A673 (cell line): Measurements from ENCODE around the gene MYL1. TPM values are rescaled to one million over a fixed set of nuclear protein-coding genes. Genes with fewer than 3 reads are reported as not detected.

Source experiments
- BruUV-seq: library from RNA; stranded (reverse); fragments of 400-500 nt; replicated peaks from 2 replicates; lab custom pipeline; 2021; lab: Mats Ljungman, UMichigan
- CTCF ChIA-PET: fragments of 300-600 bp; sonication (Branson Sonifier 250); formaldehyde crosslinking; loops from one replicate; lab custom pipeline; 2022; ENCODE audit warnings: antibody characterized with exemption; lab: Charles Lee
- POLR2A ChIA-PET: fragments of 300-600 bp; sonication (Branson Sonifier 250); formaldehyde crosslinking; loops from one replicate; lab custom pipeline; 2022; ENCODE audit warnings: antibody characterized with exemption; ENCODE audit not compliant: low non-redundant PET; lab: Charles Lee
- DNase-seq: peaks from one replicate; pipeline ENCODE4 v3.0.0-alpha.2; 2015; ENCODE audit warnings: low spot score
- H3K27ac ChIP-seq: fragments of 200-600 bp; sonication (generic); 2 replicates; pipeline ENCODE4 v1.5.1; 2016; ENCODE audit warnings: mixed run types, low read depth, mild to moderate bottlenecking, mixed read lengths, antibody characterized with exemption, low read length; ENCODE audit not compliant: poor library complexity, severe bottlenecking
- H3K27me3 ChIP-seq: fragments of 200-600 bp; sonication (generic); replicated peaks from 2 replicates; pipeline ENCODE4 v1.6.1; 2017; ENCODE audit warnings: mixed run types, low read depth, mild to moderate bottlenecking, mixed read lengths, antibody characterized with exemption, low read length; ENCODE audit not compliant: insufficient read depth, poor library complexity
- H3K36me3 ChIP-seq: fragments of 200-600 bp; sonication (generic); 2 replicates; pipeline ENCODE4 v1.6.1; 2016; ENCODE audit warnings: mixed run types, mild to moderate bottlenecking, mixed read lengths, antibody characterized with exemption, low read length; ENCODE audit not compliant: insufficient read depth, poor library complexity, severe bottlenecking
- H3K4me1 ChIP-seq: fragments of 200-600 bp; sonication (generic); 2 replicates; pipeline ENCODE4 v1.6.1; 2017; ENCODE audit warnings: mixed run types, mild to moderate bottlenecking, mixed read lengths, antibody characterized with exemption, low read length; ENCODE audit not compliant: insufficient read depth, poor library complexity, severe bottlenecking
- H3K4me3 ChIP-seq: fragments of 200-600 bp; sonication (generic); 2 replicates; pipeline ENCODE4 v1.5.1; 2016; ENCODE audit warnings: low read depth, mixed run types, mild to moderate bottlenecking, mixed read lengths, low read length; ENCODE audit not compliant: poor library complexity, severe bottlenecking
- H3K9me3 ChIP-seq: fragments of 200-600 bp; sonication (generic); 2 replicates; pipeline ENCODE4 v1.6.1; 2016; ENCODE audit warnings: mixed run types, low read depth, mild to moderate bottlenecking, mixed read lengths, antibody characterized with exemption, low read length; ENCODE audit not compliant: poor library complexity, severe bottlenecking
- EZH2 ChIP-seq: fragments of 200-600 bp; sonication (generic); IDR thresholded peaks from 2 replicates; pipeline ENCODE4 v1.6.1; 2017; ENCODE audit warnings: borderline replicate concordance, low read depth, mild to moderate bottlenecking, mixed read lengths, antibody characterized with exemption, low read length; ENCODE audit not compliant: poor library complexity, severe bottlenecking
- intact Hi-C: fragments of 100-400 bp; cut with micrococcal nuclease; formaldehyde crosslinking; loops from one replicate; pipeline ENCODE4 v1.10.0; 2022; ENCODE audit not compliant: unreplicated experiment
- total RNA-seq: library from RNA; stranded (reverse); gene quantifications from 2 replicates; pipeline ENCODE4 v1.2.3, GENCODE V29; 2021
- TF ChIP-seq, protein P1 (sequence below): fragments of 300-800, 200-600 bp; sonication (generic); conservative IDR thresholded peaks from 2 replicates; pipeline ENCODE4 v1.5.1; 2017; ENCODE audit warnings: low read depth, mild to moderate bottlenecking, antibody characterized with exemption, low read length, moderate library complexity, mixed read lengths

Gene MYL1
- total RNA-seq, 1 experiment from 2014 or later: not detected

DNA sequence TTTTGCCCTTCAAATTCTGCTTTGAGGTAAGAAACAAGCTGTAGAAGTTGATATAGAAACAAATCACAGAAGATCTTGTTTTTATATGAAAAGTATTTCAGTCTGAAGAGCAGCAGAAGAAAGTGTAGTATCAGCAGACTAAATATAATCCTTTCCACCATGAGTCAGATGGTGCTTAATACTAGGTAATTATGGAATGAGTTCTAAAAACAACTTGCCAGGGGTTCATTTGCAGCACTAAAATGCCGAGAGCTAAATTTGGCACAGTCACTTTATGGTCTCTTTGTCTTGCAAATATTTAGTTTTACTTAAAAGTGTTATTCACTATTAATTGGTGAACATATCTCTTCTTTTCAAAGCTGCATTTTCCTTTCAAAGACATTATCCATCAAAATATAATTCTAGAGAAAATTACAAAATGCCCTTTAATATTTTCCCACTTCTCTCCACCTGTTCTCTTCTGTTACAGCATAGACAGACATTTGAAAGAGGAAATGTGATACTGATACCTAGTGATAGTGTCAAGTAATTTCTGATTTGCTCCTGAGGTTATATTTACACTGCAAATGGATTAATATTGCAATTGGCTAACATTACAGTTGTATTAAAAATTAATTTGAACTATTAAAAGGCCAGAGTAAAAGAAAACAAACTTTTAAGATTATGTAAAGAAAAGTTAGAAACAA, 5.3 kb downstream of the MYL1 start:
- H3K36me3 ChIP-seq: no peaks in the 10 kb centered on the region
- H3K27me3 ChIP-seq: no peaks in the 10 kb centered on the region
- H3K27ac ChIP-seq: no peak overlapping the region
- no peak for DNase-seq
- H3K9me3 ChIP-seq: no peaks in the 10 kb centered on the region
- no peak overlapping the region for H3K4me3 ChIP-seq
- no TSS peak for BruUV-seq
- no peaks in the 10 kb centered on the region for H3K4me1 ChIP-seq
- TF ChIP-seq, protein P1, sequence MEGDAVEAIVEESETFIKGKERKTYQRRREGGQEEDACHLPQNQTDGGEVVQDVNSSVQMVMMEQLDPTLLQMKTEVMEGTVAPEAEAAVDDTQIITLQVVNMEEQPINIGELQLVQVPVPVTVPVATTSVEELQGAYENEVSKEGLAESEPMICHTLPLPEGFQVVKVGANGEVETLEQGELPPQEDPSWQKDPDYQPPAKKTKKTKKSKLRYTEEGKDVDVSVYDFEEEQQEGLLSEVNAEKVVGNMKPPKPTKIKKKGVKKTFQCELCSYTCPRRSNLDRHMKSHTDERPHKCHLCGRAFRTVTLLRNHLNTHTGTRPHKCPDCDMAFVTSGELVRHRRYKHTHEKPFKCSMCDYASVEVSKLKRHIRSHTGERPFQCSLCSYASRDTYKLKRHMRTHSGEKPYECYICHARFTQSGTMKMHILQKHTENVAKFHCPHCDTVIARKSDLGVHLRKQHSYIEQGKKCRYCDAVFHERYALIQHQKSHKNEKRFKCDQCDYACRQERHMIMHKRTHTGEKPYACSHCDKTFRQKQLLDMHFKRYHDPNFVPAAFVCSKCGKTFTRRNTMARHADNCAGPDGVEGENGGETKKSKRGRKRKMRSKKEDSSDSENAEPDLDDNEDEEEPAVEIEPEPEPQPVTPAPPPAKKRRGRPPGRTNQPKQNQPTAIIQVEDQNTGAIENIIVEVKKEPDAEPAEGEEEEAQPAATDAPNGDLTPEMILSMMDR: no peak
- TF ChIP-seq EZH2: no peak
- CTCF ChIA-PET: no interaction called here
- intact Hi-C loops: no loop called here
- POLR2A ChIA-PET: no interaction called here

DNA sequence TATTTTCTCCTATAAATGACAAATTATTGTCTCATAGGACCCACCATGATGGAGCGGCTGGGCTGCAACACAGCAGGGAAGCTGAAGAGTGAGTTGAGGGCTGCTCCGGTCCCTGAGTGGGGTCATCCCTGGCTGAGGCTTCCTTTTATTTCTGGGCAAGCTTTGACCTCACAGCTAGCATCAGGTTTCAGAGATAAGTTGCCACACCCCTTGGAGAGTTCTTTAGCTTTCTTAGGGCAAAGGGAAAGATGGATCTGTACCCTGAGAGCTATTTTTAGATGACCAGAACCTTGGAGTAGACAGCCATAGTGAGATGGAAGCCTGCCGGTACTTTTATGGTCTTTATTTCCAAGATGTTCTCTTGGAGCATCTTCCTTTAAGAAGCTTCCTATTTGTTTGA, 11.5 kb downstream of the MYL1 start:
- no TSS peak for BruUV-seq
- POLR2A ChIA-PET: interaction anchor here (0.7 kb wide), 1 partner anchor 55 kb away, joined by 5 read pairs; no protein-coding TSS in a partner anchor
- H3K27ac ChIP-seq: no peak overlapping the region
- TF ChIP-seq, protein P1: no peak
- no peak for TF ChIP-seq EZH2
- no peaks in the 10 kb centered on the region for H3K9me3 ChIP-seq
- no peaks in the 10 kb centered on the region for H3K36me3 ChIP-seq
- no peak for DNase-seq
- intact Hi-C loops: no loop called here
- CTCF ChIA-PET: no interaction called here
- no peaks in the 10 kb centered on the region for H3K4me1 ChIP-seq
- no peaks in the 10 kb centered on the region for H3K27me3 ChIP-seq
- H3K4me3 ChIP-seq: no peak overlapping the region

DNA sequence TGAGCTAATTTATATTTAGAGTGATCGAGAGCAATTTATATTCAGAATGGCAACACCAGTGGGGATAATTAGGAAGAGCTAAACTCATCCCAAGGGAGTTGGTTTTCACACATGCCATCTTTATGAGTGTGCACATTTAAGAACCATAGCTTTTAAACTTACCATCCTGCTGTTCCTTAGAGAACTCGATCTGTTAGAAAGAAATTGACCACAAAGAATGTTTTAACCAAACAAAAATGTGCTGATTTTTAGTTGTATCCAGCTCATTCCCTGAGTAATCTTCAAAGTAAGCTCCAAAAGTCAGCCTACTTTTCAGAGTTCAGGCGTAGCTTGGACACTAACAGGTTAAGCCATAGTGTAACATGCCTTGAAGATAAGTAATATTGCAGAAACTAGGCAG, 12.6 kb downstream of the MYL1 start:
- ChIA-PET CTCF (no interaction called here), POLR2A (no interaction called here)
- H3K27me3 ChIP-seq: no peaks in the 10 kb centered on the region
- no peaks in the 10 kb centered on the region for H3K36me3 ChIP-seq
- DNase-seq: peak; percentile 18
- intact Hi-C loops: no loop called here
- no peak overlapping the region for H3K4me3 ChIP-seq
- TF ChIP-seq EZH2: no peak
- TF ChIP-seq, protein P1: no peak
- H3K9me3 ChIP-seq: no peaks in the 10 kb centered on the region
- H3K4me1 ChIP-seq: no peaks in the 10 kb centered on the region
- no TSS peak for BruUV-seq
- H3K27ac ChIP-seq: no peak overlapping the region
